Measurements from ENCODE around the gene SMPDL3B. TPM values are rescaled to one million over a fixed set of nuclear protein-coding genes. Genes with fewer than 3 reads are reported as not detected.

Gene SMPDL3B
- total RNA-seq, 1 experiment from 2014 or later = 51.3 TPM

- H2AK5ac ChIP-seq (ENCODE audit: insufficient read length, low read length) = no peak overlapping the region
- H3K4me2 ChIP-seq (ENCODE audit: insufficient read depth, insufficient read length, low read length) = no peak overlapping the region
- no peak overlapping the region for H2BK12ac ChIP-seq (ENCODE audit: insufficient read length, low read depth, low read length)
- no peaks in the 10 kb centered on the region for H3K9me3 ChIP-seq (ENCODE audit: control insufficient read depth, low read depth, low read length)
- Mint-ChIP-seq H3K27me3 (ENCODE audit: low read depth) (no peaks in the 10 kb centered on the region), H3K9me3 (no peaks in the 10 kb centered on the region), H3K4me1 (peaks cover 9% of the 10 kb centered on the region in 2 experiments), H3K27ac (peak overlapping the region in 1 of 3 experiments; percentile 18; a peak in 1 of 7 replicates), H3K4me3 (no peak overlapping the region), H3K36me3 (ENCODE audit: insufficient read depth in 1 of 3, low read depth in 3 of 3) (peaks cover 18 to 65% (median 59%) of the 10 kb centered on the region in 3 experiments; a peak in 6 of 7 replicates)
- no peak overlapping the region for H3K18ac ChIP-seq (ENCODE audit: insufficient read length, low read depth, low read length)
- H2BK20ac ChIP-seq (ENCODE audit: low read depth, low read length, poor library complexity, severe bottlenecking) = no peak overlapping the region
- H3K23ac ChIP-seq (ENCODE audit: insufficient read length, low read depth, low read length) = no peak overlapping the region
- peaks cover 4% of the 10 kb centered on the region for H3K79me1 ChIP-seq (ENCODE audit: insufficient read depth, low read depth, low read length, poor library complexity, severe bottlenecking)
- no peaks in the 10 kb centered on the region for H3K4me1 ChIP-seq (ENCODE audit: insufficient read depth, low read length)
- H3K4ac ChIP-seq (ENCODE audit: low read depth, low read length) = no peak overlapping the region
- H4K91ac ChIP-seq (ENCODE audit: insufficient read length, low read depth, low read length) = no peak overlapping the region
- no peak overlapping the region for H4K8ac ChIP-seq (replicated peaks; ENCODE audit: insufficient read length, low read depth, low read length)
- H3K27ac ChIP-seq (ENCODE audit: insufficient read length, low read depth, low read length) = no peak overlapping the region
- H3K27me3 ChIP-seq (ENCODE audit: insufficient read depth, low read length) = no peaks in the 10 kb centered on the region
- H4K5ac ChIP-seq (ENCODE audit: insufficient read length, low read depth, low read length) = no peak overlapping the region
- H2BK5ac ChIP-seq (ENCODE audit: insufficient read length, low read length) = no peak overlapping the region
- H2BK15ac ChIP-seq (ENCODE audit: low read depth, low read length) = no peak overlapping the region
- H3K14ac ChIP-seq (ENCODE audit: insufficient read depth, low read length) = no peak overlapping the region
- H2BK120ac ChIP-seq (ENCODE audit: low read depth, low read length, poor library complexity, severe bottlenecking) = no peak overlapping the region
- DNase-seq = no peak
- H3K23me2 ChIP-seq (ENCODE audit: insufficient read length, low read depth, low read length, poor library complexity, severe bottlenecking) = no peaks in the 10 kb centered on the region
- H3K56ac ChIP-seq (ENCODE audit: insufficient read length, low read depth, low read length) = no peak overlapping the region
- H2AFZ ChIP-seq (ENCODE audit: low read length) = no peak overlapping the region
- no peaks in the 10 kb centered on the region for H4K20me1 ChIP-seq (ENCODE audit: control insufficient read depth, insufficient read depth, insufficient read length)
- no CpG with 5 or more reads among the region's 5 CpGs for WGBS (ENCODE audit: extremely low coverage, insufficient read length, low lambda C conversion rate)
- no peak overlapping the region for H3K9ac ChIP-seq (ENCODE audit: extremely low read depth, insufficient read length, low read length)
- H3K79me2 ChIP-seq (ENCODE audit: insufficient read depth, low read length) = no peaks in the 10 kb centered on the region
- H3T11ph ChIP-seq (ENCODE audit: low read length) = no peak overlapping the region
- no peak for TF ChIP-seq CTCF (conservative IDR thresholded peaks at IDR 0.05)
Observed at GRCh38 chr1:27945020-27945419, 10.2 kb downstream of the SMPDL3B start.
